Breast epithelium (tissue), 4 donors: ENCODE data around the gene TNNC2. TPM values are rescaled to one million over a fixed set of nuclear protein-coding genes. Genes with fewer than 3 reads are reported as not detected.

ENCODE experiments used
- DNase-seq, 2 donors: peaks; one replicate each; pipeline ENCODE4 v3.0.0-alpha.2; 2019; ENCODE audit warnings: low spot score in 2 of 2
- H3K27ac ChIP-seq, 2 donors: fragments of 200-600 bp; sonication (generic) in 1 of 2; one replicate each; pipeline ENCODE4 v1.5.1; 2016 to 2019; ENCODE audit warnings: mild to moderate bottlenecking in 1 of 2
- H3K27me3 ChIP-seq, 2 donors: fragments of 200-600 bp; sonication (generic) in 1 of 2; one replicate each; pipeline versions ENCODE4 v1.5.1 to v1.6.0; 2017 to 2019; ENCODE audit warnings: control low read depth in 1 of 2, mild to moderate bottlenecking in 1 of 2
- H3K36me3 ChIP-seq: fragments of 200-600 bp; one replicate; pipeline ENCODE4 v1.5.1; 2019
- H3K4me1 ChIP-seq, 2 donors: fragments of 200-600 bp; sonication (generic); one replicate each; pipeline ENCODE4 v1.5.1; 2016 to 2019; ENCODE audit warnings: control low read depth in 1 of 2
- H3K4me3 ChIP-seq, 3 donors: fragments of 200-600 bp; sonication (generic); 1 replicate in 2 of 3; 2 replicates in 1 of 3; pipeline ENCODE4 v1.5.1; 2016 to 2019; ENCODE audit warnings: mild to moderate bottlenecking in 3 of 3, moderate library complexity in 2 of 3
- H3K9me3 ChIP-seq, 2 donors: fragments of 200-600 bp; sonication (generic) in 1 of 2; one replicate each; pipeline ENCODE4 v1.5.1; 2016 to 2019; ENCODE audit warnings: control low read depth in 1 of 2
- CTCF ChIP-seq, 3 donors: fragments of 450-650 bp; IDR thresholded peaks; one replicate each; pipeline ENCODE4 v1.5.1; 2016 to 2017; ENCODE audit warnings: antibody characterized with exemption in 3 of 3, mild to moderate bottlenecking in 3 of 3, moderate library complexity in 3 of 3
- POLR2A ChIP-seq: fragments of 450-650 bp; IDR thresholded peaks from one replicate; pipeline ENCODE4 v1.6.1; 2016; ENCODE audit warnings: antibody characterized with exemption, mild to moderate bottlenecking, moderate library complexity
- POLR2AphosphoS5 ChIP-seq, 3 donors: sonication (generic); formaldehyde crosslinking; IDR thresholded peaks; one replicate each; pipeline ENCODE4 v1.6.1; 2017; ENCODE audit warnings: antibody characterized with exemption in 3 of 3
- intact Hi-C: fragments of 100-400 bp; cut with DNase I; formaldehyde crosslinking; loops from one replicate; pipeline ENCODE4 v1.15.1; 2023; ENCODE audit warnings: low total_unique reads
- total RNA-seq, 3 donors: library from RNA; depleted of rRNA; stranded (reverse); fragments of >200 nt; gene quantifications; one replicate each; pipeline ENCODE4 v1.1.0, GENCODE V29; 2016

TNNC2 gene
- total RNA-seq, 3 donors from 2014 or later: 2.0 to 4.8 (median 2.6) TPM

GRCh38 chr20:45823949-45824835, 2.9 kb downstream of the TNNC2 start:
- peaks cover 0 to 4% of the 10 kb centered on the region in 2 donors for H3K4me1 ChIP-seq
- H3K4me3 ChIP-seq: peak overlapping the region in 2 of 3 donors; percentile 29 to 61

GRCh38 chr20:45822857-45823256, 4.3 kb downstream of the TNNC2 start:
- no peaks in the 10 kb centered on the region for H3K9me3 ChIP-seq
- intact Hi-C loops: no loop called here
- H3K27me3 ChIP-seq: peaks cover 0 to 20% of the 10 kb centered on the region in 2 donors
- TF ChIP-seq POLR2AphosphoS5 (IDR thresholded peaks at IDR 0.05): no peak
- no peak for TF ChIP-seq POLR2A
- TF ChIP-seq CTCF (IDR thresholded peaks at IDR 0.05): no peak
- no peak overlapping the region for H3K27ac ChIP-seq
- peak overlapping the region in 1 of 3 donors; percentile 47 for H3K4me3 ChIP-seq
- H3K36me3 ChIP-seq: no peaks in the 10 kb centered on the region
- H3K4me1 ChIP-seq: peaks cover 0 to 4% of the 10 kb centered on the region in 2 donors
- DNase-seq: peak in 1 of 2 donors; percentile 69

More at GRCh38 chr20:45823949-45824835, 2.9 kb downstream of the TNNC2 start:
- Histone ChIP-seq H3K27me3 (peaks cover 0 to 20% of the 10 kb centered on the region in 2 donors), H3K36me3 (no peaks in the 10 kb centered on the region), H3K9me3 (no peaks in the 10 kb centered on the region), H3K27ac (no peak overlapping the region)
- TF ChIP-seq POLR2AphosphoS5 (IDR thresholded peaks at IDR 0.05) (no peak), CTCF (IDR thresholded peaks at IDR 0.05) (no peak), POLR2A (no peak)
- intact Hi-C loops: no loop called here
- DNase-seq: no peak

GRCh38 chr20:45821947-45822346, 5.2 kb downstream of the TNNC2 start:
- no peak for TF ChIP-seq CTCF (IDR thresholded peaks at IDR 0.05)
- no peak for TF ChIP-seq POLR2AphosphoS5 (IDR thresholded peaks at IDR 0.05)
- no peak for TF ChIP-seq POLR2A
- no peak for DNase-seq
- Histone ChIP-seq H3K27ac (no peak overlapping the region), H3K4me3 (no peak overlapping the region), H3K36me3 (no peaks in the 10 kb centered on the region), H3K27me3 (peaks cover 0 to 20% of the 10 kb centered on the region in 2 donors), H3K4me1 (peaks cover 0 to 4% of the 10 kb centered on the region in 2 donors), H3K9me3 (no peaks in the 10 kb centered on the region)
- intact Hi-C loops: no loop called here

GRCh38 chr20:45819466-45819865, 7.6 kb downstream of the TNNC2 start:
- Histone ChIP-seq H3K4me3 (no peak overlapping the region), H3K9me3 (no peaks in the 10 kb centered on the region), H3K27me3 (peaks cover 0 to 20% of the 10 kb centered on the region in 2 donors), H3K27ac (no peak overlapping the region), H3K4me1 (peaks cover 0 to 4% of the 10 kb centered on the region in 2 donors), H3K36me3 (no peaks in the 10 kb centered on the region)
- DNase-seq: no peak
- TF ChIP-seq POLR2A: no peak
- no peak for TF ChIP-seq POLR2AphosphoS5 (IDR thresholded peaks at IDR 0.05)
- TF ChIP-seq CTCF (IDR thresholded peaks at IDR 0.05): no peak
- intact Hi-C loops: no loop called here

GRCh38 chr20:45818239-45818638, 8.9 kb downstream of the TNNC2 start:
- Histone ChIP-seq H3K27me3 (peaks cover 0 to 11% of the 10 kb centered on the region in 2 donors), H3K27ac (peak overlapping the region; percentile 30 to 56), H3K9me3 (no peaks in the 10 kb centered on the region), H3K4me3 (no peak overlapping the region), H3K36me3 (no peaks in the 10 kb centered on the region), H3K4me1 (peaks cover 0 to 3% of the 10 kb centered on the region in 2 donors)
- intact Hi-C loops: no loop called here
- DNase-seq: no peak
- no peak for TF ChIP-seq POLR2A
- no peak for TF ChIP-seq CTCF (IDR thresholded peaks at IDR 0.05)
- no peak for TF ChIP-seq POLR2AphosphoS5 (IDR thresholded peaks at IDR 0.05)
